A549 (cell line): Measurements from ENCODE around the gene SGCA.

Experiments
- BHLHE40 ChIP-seq: IDR thresholded peaks from 2 replicates; pipeline ENCODE4 v1.6.1; 2012; ENCODE audit warnings: low read depth, low read length, inconsistent platforms
- CEBPB ChIP-seq, 2 experiments: fragments of >200 bp in 1 of 2; sonication (Bioruptor Twin) in 1 of 2; formaldehyde crosslinking in 1 of 2; IDR thresholded peaks; 2 replicates each; pipeline ENCODE4 v1.6.1; 2012 to 2016
- CHD2 ChIP-seq: fragments of 150-350 bp; IDR thresholded peaks from 2 replicates; pipeline ENCODE4 v1.6.1; 2014; ENCODE audit warnings: low read length; ENCODE audit not compliant: partially characterized antibody
- CTCF ChIP-seq: fragments of >200 bp; sonication (Bioruptor Twin); formaldehyde crosslinking; IDR thresholded peaks from 3 replicates; pipeline ENCODE4 v1.5.1; 2016
- EP300 ChIP-seq, 2 experiments: fragments of >200 bp; sonication (Bioruptor Twin); formaldehyde crosslinking; IDR thresholded peaks; 2 replicates in 1 of 2; 3 replicates in 1 of 2; pipeline ENCODE4 v1.6.1; 2016 to 2017
- KDM1A ChIP-seq: fragments of 200-600 bp; sonication (generic); IDR thresholded peaks from 2 replicates; pipeline ENCODE4 v1.6.1; 2016; ENCODE audit warnings: low read depth, mild to moderate bottlenecking
- KDM5A ChIP-seq: fragments of 200-600 bp; sonication (generic); IDR thresholded peaks from 2 replicates; pipeline ENCODE4 v1.6.1; 2016; ENCODE audit warnings: antibody characterized with exemption, mild to moderate bottlenecking
- NFE2L2 ChIP-seq: fragments of 150-350 bp; conservative IDR thresholded peaks from 2 replicates; pipeline ENCODE4 v1.6.1; 2014; ENCODE audit warnings: low read length
- NR3C1 ChIP-seq: fragments of >200 bp; sonication (Bioruptor Twin); formaldehyde crosslinking; IDR thresholded peaks from 3 replicates; pipeline ENCODE4 v1.6.1; 2017
- PBX3 ChIP-seq: IDR thresholded peaks from 2 replicates; pipeline ENCODE4 v1.6.1; 2012
- POLR2A ChIP-seq: IDR thresholded peaks from 2 replicates; pipeline ENCODE4 v1.6.1; 2012; ENCODE audit warnings: mild to moderate bottlenecking, low read length
- SMC3 ChIP-seq: fragments of >200 bp; sonication (Bioruptor Twin); formaldehyde crosslinking; IDR thresholded peaks from 3 replicates; pipeline ENCODE4 v1.6.1; 2018; ENCODE audit warnings: inconsistent platforms
- ZSCAN20 ChIP-seq: fragments of 250-450 bp; sonication (Bioruptor Pico); IDR thresholded peaks from 2 replicates; pipeline ENCODE4 v1.8.0; 2022; ENCODE audit warnings: mild to moderate bottlenecking, moderate library complexity

GRCh38 chr17:50181144-50181543 lies 15.3 kb downstream of the SGCA start:
- no peak for TF ChIP-seq SMC3
- no peak for TF ChIP-seq KDM1A
- no peak for TF ChIP-seq EP300 (IDR thresholded peaks at IDR 0.05)
- no peak for TF ChIP-seq CTCF
- TF ChIP-seq POLR2A: no peak
- TF ChIP-seq KDM5A: no peak
- TF ChIP-seq CHD2: no peak
- no peak for TF ChIP-seq BHLHE40
- TF ChIP-seq PBX3: no peak
- TF ChIP-seq NR3C1: no peak
- no peak for TF ChIP-seq NFE2L2
- no peak for TF ChIP-seq CEBPB (IDR thresholded peaks at IDR 0.05)
- TF ChIP-seq ZSCAN20 (CRISPR knock-in tag): no peak
